HUDEP-2 (cell line): ENCODE results near the gene HDGFL3.

ENCODE experiments used
- DNase-seq, 76 experiments: peaks; one replicate each; lab custom pipeline; 2025; ENCODE audit not compliant: unreplicated experiment in 76 of 76; lab: John Stamatoyannopoulos, UW

The HDGFL3 gene

GRCh38 chr15:83132861-83133523 lies 74.6 kb downstream of the HDGFL3 start:
- no peak for DNase-seq

- no peak for DNase-seq
These were observed 77.8 kb downstream of the HDGFL3 start for GRCh38 chr15:83129791-83130190.

- DNase-seq, result no peak
These were observed 80.0 kb downstream of the HDGFL3 start for GRCh38 chr15:83127547-83128150.

- DNase-seq, result no peak
These were observed 84.1 kb downstream of the HDGFL3 start for GRCh38 chr15:83123529-83123928.

GRCh38 chr15:83119968-83120581 lies 87.5 kb downstream of the HDGFL3 start:
- DNase-seq, result no peak

GRCh38 chr15:83118968-83119367 lies 88.7 kb downstream of the HDGFL3 start:
- no peak for DNase-seq

- no peak for DNase-seq
These were observed 89.3 kb downstream of the HDGFL3 start for GRCh38 chr15:83118291-83118827.

GRCh38 chr15:83115831-83116565 lies 91.6 kb downstream of the HDGFL3 start:
- no peak for DNase-seq

GRCh38 chr15:83115410-83115809 lies 92.2 kb downstream of the HDGFL3 start:
- no peak for DNase-seq

- DNase-seq, result no peak
These were observed 92.8 kb downstream of the HDGFL3 start for GRCh38 chr15:83114856-83115255.

- DNase-seq, result no peak
These were observed 93.5 kb downstream of the HDGFL3 start for GRCh38 chr15:83113881-83114674.

- no peak for DNase-seq
These were observed 94.7 kb downstream of the HDGFL3 start for GRCh38 chr15:83112956-83113299.

- no peak for DNase-seq
These were observed 95.2 kb downstream of the HDGFL3 start for GRCh38 chr15:83112233-83112955.

- DNase-seq, result no peak
These were observed 96.5 kb downstream of the HDGFL3 start for GRCh38 chr15:83111149-83111548.

GRCh38 chr15:83110381-83110780 lies 97.2 kb downstream of the HDGFL3 start:
- DNase-seq, result no peak

GRCh38 chr15:83109532-83109931 lies 98.1 kb downstream of the HDGFL3 start:
- no peak for DNase-seq

- DNase-seq, result peak in 65 of 76 experiments; percentile 7 to 67 (median 39)
These were observed 99.1 kb downstream of the HDGFL3 start for GRCh38 chr15:83108266-83109219.

- no peak for DNase-seq
These were observed 99.8 kb downstream of the HDGFL3 start for GRCh38 chr15:83107841-83108181.
